Measurements from ENCODE around the gene EXOSC7.

The EXOSC7 gene

GRCh38 chr3:45029216-45029615 lies 53.2 kb downstream of the EXOSC7 start:
- no peak for DNase-seq (ENCODE audit: low read depth)
- TF ChIP-seq CTCF (IDR thresholded peaks at IDR 0.05; ENCODE audit: low read length, missing control alignments) = no peak
- H3K4me3 ChIP-seq (replicated peaks; ENCODE audit: low read depth, low read length) = no peak overlapping the region

- peak; percentile 38 for DNase-seq (ENCODE audit: low read depth)
- H3K4me3 ChIP-seq (replicated peaks; ENCODE audit: low read depth, low read length) = no peak overlapping the region
Observed at GRCh38 chr3:45029661-45030060, 53.6 kb downstream of the EXOSC7 start.

GRCh38 chr3:45031531-45031930 lies 55.5 kb downstream of the EXOSC7 start:
- no peak for TF ChIP-seq CTCF (IDR thresholded peaks at IDR 0.05; ENCODE audit: low read length, missing control alignments)
- H3K4me3 ChIP-seq (replicated peaks; ENCODE audit: low read depth, low read length) = no peak overlapping the region
- DNase-seq (ENCODE audit: low read depth) = no peak

More at GRCh38 chr3:45029661-45030060, 53.6 kb downstream of the EXOSC7 start:
- no peak for TF ChIP-seq CTCF (IDR thresholded peaks at IDR 0.05; ENCODE audit: low read length, missing control alignments)

- DNase-seq (ENCODE audit: low read depth) = no peak
- TF ChIP-seq CTCF (IDR thresholded peaks at IDR 0.05; ENCODE audit: low read length, missing control alignments) = no peak
- H3K4me3 ChIP-seq (replicated peaks; ENCODE audit: low read depth, low read length) = no peak overlapping the region
Observed at GRCh38 chr3:45032113-45032512, 56.1 kb downstream of the EXOSC7 start.

GRCh38 chr3:45033791-45034190 lies 57.7 kb downstream of the EXOSC7 start:
- no peak overlapping the region for H3K4me3 ChIP-seq (replicated peaks; ENCODE audit: low read depth, low read length)
- TF ChIP-seq CTCF (IDR thresholded peaks at IDR 0.05; ENCODE audit: low read length, missing control alignments) = no peak
- no peak for DNase-seq (ENCODE audit: low read depth)

- no peak overlapping the region for H3K4me3 ChIP-seq (replicated peaks; ENCODE audit: low read depth, low read length)
Observed at GRCh38 chr3:45034612-45035252, 58.7 kb downstream of the EXOSC7 start.

More at GRCh38 chr3:45034612-45035252, 58.7 kb downstream of the EXOSC7 start:
- no peak for DNase-seq (ENCODE audit: low read depth)
- no peak for TF ChIP-seq CTCF (IDR thresholded peaks at IDR 0.05; ENCODE audit: low read length, missing control alignments)
